ENCODE measurements around the gene FLCN.
A peak's percentile ranks its signal among the peaks of the same experiment; 100 is the strongest.
"Not testable (repeated sequence)": the region's sequence is repeated elsewhere in the genome, so short reads cannot be mapped to it uniquely, and the experiment has no call there.

FLCN gene

GRCh38 chr17:17200311-17200710, 36.7 kb downstream of the FLCN start:
- Histone ChIP-seq H3K27ac (ENCODE audit: low read depth, low read length) (no peak overlapping the region), H3K4me3 (ENCODE audit: low read depth, low read length) (no peak overlapping the region), H3K4me1 (ENCODE audit: control insufficient read depth, insufficient read depth, low read length, unreplicated experiment) (peaks cover 15% of the 10 kb centered on the region)

GRCh38 chr17:17198281-17198680, 38.7 kb downstream of the FLCN start:
- Histone ChIP-seq H3K4me3 (ENCODE audit: low read depth, low read length) (no peak overlapping the region), H3K79me2 (ENCODE audit: control insufficient read depth, insufficient read depth, low read length, unreplicated experiment) (no peaks in the 10 kb centered on the region), H3K36me3 (ENCODE audit: insufficient read depth, low read length) (peaks cover 4% of the 10 kb centered on the region; the same call in 1 of the 2 replicates), H2AFZ (ENCODE audit: low read length, unreplicated experiment) (no peak overlapping the region), H3K4me1 (ENCODE audit: control insufficient read depth, insufficient read depth, low read length, unreplicated experiment) (no peaks in the 10 kb centered on the region), H3K27ac (ENCODE audit: low read depth, low read length) (no peak overlapping the region), H3K27me3 (ENCODE audit: insufficient read depth, low read length) (no peaks in the 10 kb centered on the region)

More at GRCh38 chr17:17200311-17200710, 36.7 kb downstream of the FLCN start:
- Histone ChIP-seq H3K27me3 (ENCODE audit: insufficient read depth, low read length) (no peaks in the 10 kb centered on the region), H2AFZ (ENCODE audit: low read length, unreplicated experiment) (no peak overlapping the region), H3K36me3 (ENCODE audit: insufficient read depth, low read length) (peaks cover 4% of the 10 kb centered on the region; the same call in 1 of the 2 replicates), H3K79me2 (ENCODE audit: control insufficient read depth, insufficient read depth, low read length, unreplicated experiment) (peaks cover 9% of the 10 kb centered on the region)

- Histone ChIP-seq H2AFZ (ENCODE audit: low read length, unreplicated experiment) (no peak overlapping the region), H3K27ac (ENCODE audit: low read depth, low read length) (no peak overlapping the region), H3K79me2 (ENCODE audit: control insufficient read depth, insufficient read depth, low read length, unreplicated experiment) (no peaks in the 10 kb centered on the region), H3K27me3 (ENCODE audit: insufficient read depth, low read length) (no peaks in the 10 kb centered on the region), H3K36me3 (ENCODE audit: insufficient read depth, low read length) (no peaks in the 10 kb centered on the region), H3K4me1 (ENCODE audit: control insufficient read depth, insufficient read depth, low read length, unreplicated experiment) (peaks cover 4% of the 10 kb centered on the region), H3K4me3 (ENCODE audit: low read depth, low read length) (no peak overlapping the region)
Measured at GRCh38 chr17:17196776-17197175, 40.2 kb downstream of the FLCN start.

- not testable (repeated sequence) for H3K36me3 ChIP-seq (ENCODE audit: insufficient read depth, low read length); H3K27me3 ChIP-seq (ENCODE audit: insufficient read depth, low read length); H3K79me2 ChIP-seq (ENCODE audit: control insufficient read depth, insufficient read depth, low read length, unreplicated experiment); H2AFZ ChIP-seq (ENCODE audit: low read length, unreplicated experiment); H3K4me3 ChIP-seq (ENCODE audit: low read depth, low read length); H3K27ac ChIP-seq (ENCODE audit: low read depth, low read length)
- peaks cover 17% of the 10 kb centered on the region for H3K4me1 ChIP-seq (ENCODE audit: control insufficient read depth, insufficient read depth, low read length, unreplicated experiment)
Measured at GRCh38 chr17:17195466-17195865, 41.5 kb downstream of the FLCN start.

- Histone ChIP-seq H3K4me3 (ENCODE audit: low read depth, low read length) (no peak overlapping the region), H3K79me2 (ENCODE audit: control insufficient read depth, insufficient read depth, low read length, unreplicated experiment) (no peaks in the 10 kb centered on the region), H2AFZ (ENCODE audit: low read length, unreplicated experiment) (no peak overlapping the region), H3K4me1 (ENCODE audit: control insufficient read depth, insufficient read depth, low read length, unreplicated experiment) (peaks cover 26% of the 10 kb centered on the region), H3K36me3 (ENCODE audit: insufficient read depth, low read length) (no peaks in the 10 kb centered on the region), H3K27me3 (ENCODE audit: insufficient read depth, low read length) (no peaks in the 10 kb centered on the region), H3K27ac (ENCODE audit: low read depth, low read length) (peak overlapping the region; percentile 60; the same call in 1 of the 2 replicates)
Measured at GRCh38 chr17:17191961-17192381, 45.0 kb downstream of the FLCN start.

- Histone ChIP-seq H3K27ac (ENCODE audit: low read depth, low read length) (peak overlapping the region; percentile 60), H3K27me3 (ENCODE audit: insufficient read depth, low read length) (no peaks in the 10 kb centered on the region), H3K4me1 (ENCODE audit: control insufficient read depth, insufficient read depth, low read length, unreplicated experiment) (peaks cover 26% of the 10 kb centered on the region), H3K79me2 (ENCODE audit: control insufficient read depth, insufficient read depth, low read length, unreplicated experiment) (no peaks in the 10 kb centered on the region), H3K4me3 (ENCODE audit: low read depth, low read length) (no peak overlapping the region), H3K36me3 (ENCODE audit: insufficient read depth, low read length) (no peaks in the 10 kb centered on the region), H2AFZ (ENCODE audit: low read length, unreplicated experiment) (no peak overlapping the region)
Measured at GRCh38 chr17:17191346-17191792, 45.6 kb downstream of the FLCN start.

- Histone ChIP-seq H3K4me1 (ENCODE audit: control insufficient read depth, insufficient read depth, low read length, unreplicated experiment) (peaks cover 26% of the 10 kb centered on the region), H3K27ac (ENCODE audit: low read depth, low read length) (peak overlapping the region; percentile 55)
Measured at GRCh38 chr17:17190188-17190587, 46.8 kb downstream of the FLCN start.

GRCh38 chr17:17189559-17189958, 47.4 kb downstream of the FLCN start:
- no peaks in the 10 kb centered on the region for H3K27me3 ChIP-seq (ENCODE audit: insufficient read depth, low read length)
- no peak overlapping the region for H3K27ac ChIP-seq (ENCODE audit: low read depth, low read length)
- H3K36me3 ChIP-seq (ENCODE audit: insufficient read depth, low read length), result 0 out of 2 replicates have a peak, but pooled peaks cover under 1% of the 10 kb centered on the region
- H2AFZ ChIP-seq (ENCODE audit: low read length, unreplicated experiment), result no peak overlapping the region
- H3K4me1 ChIP-seq (ENCODE audit: control insufficient read depth, insufficient read depth, low read length, unreplicated experiment), result peaks cover 26% of the 10 kb centered on the region
- H3K79me2 ChIP-seq (ENCODE audit: control insufficient read depth, insufficient read depth, low read length, unreplicated experiment), result no peaks in the 10 kb centered on the region
- H3K4me3 ChIP-seq (ENCODE audit: low read depth, low read length), result no peak overlapping the region

More at GRCh38 chr17:17190188-17190587, 46.8 kb downstream of the FLCN start:
- Histone ChIP-seq H3K79me2 (ENCODE audit: control insufficient read depth, insufficient read depth, low read length, unreplicated experiment) (no peaks in the 10 kb centered on the region), H2AFZ (ENCODE audit: low read length, unreplicated experiment) (no peak overlapping the region), H3K4me3 (ENCODE audit: low read depth, low read length) (no peak overlapping the region), H3K36me3 (ENCODE audit: insufficient read depth, low read length) (no peaks in the 10 kb centered on the region), H3K27me3 (ENCODE audit: insufficient read depth, low read length) (no peaks in the 10 kb centered on the region)

GRCh38 chr17:17188586-17188985, 48.4 kb downstream of the FLCN start:
- peaks cover 26% of the 10 kb centered on the region for H3K4me1 ChIP-seq (ENCODE audit: control insufficient read depth, insufficient read depth, low read length, unreplicated experiment)
- no peak overlapping the region for H2AFZ ChIP-seq (ENCODE audit: low read length, unreplicated experiment)
- H3K79me2 ChIP-seq (ENCODE audit: control insufficient read depth, insufficient read depth, low read length, unreplicated experiment), result no peaks in the 10 kb centered on the region
- H3K36me3 ChIP-seq (ENCODE audit: insufficient read depth, low read length), result peaks cover 8% of the 10 kb centered on the region; the same call in 1 of the 2 replicates
- no peaks in the 10 kb centered on the region for H3K27me3 ChIP-seq (ENCODE audit: insufficient read depth, low read length)
- no peak overlapping the region for H3K4me3 ChIP-seq (ENCODE audit: low read depth, low read length)
- no peak overlapping the region for H3K27ac ChIP-seq (ENCODE audit: low read depth, low read length)

GRCh38 chr17:17186551-17187505, 50.1 kb downstream of the FLCN start:
- Histone ChIP-seq H3K36me3 (ENCODE audit: insufficient read depth, low read length) (peaks cover 16% of the 10 kb centered on the region; the same call in 1 of the 2 replicates), H3K79me2 (ENCODE audit: control insufficient read depth, insufficient read depth, low read length, unreplicated experiment) (no peaks in the 10 kb centered on the region), H3K4me1 (ENCODE audit: control insufficient read depth, insufficient read depth, low read length, unreplicated experiment) (peaks cover 23% of the 10 kb centered on the region)

GRCh38 chr17:17186051-17186450, 50.9 kb downstream of the FLCN start:
- H3K4me1 ChIP-seq (ENCODE audit: control insufficient read depth, insufficient read depth, low read length, unreplicated experiment), result peaks cover 15% of the 10 kb centered on the region
- peaks cover 22% of the 10 kb centered on the region; the same call in 1 of the 2 replicates for H3K36me3 ChIP-seq (ENCODE audit: insufficient read depth, low read length)

More at GRCh38 chr17:17186551-17187505, 50.1 kb downstream of the FLCN start:
- no peak overlapping the region for H3K4me3 ChIP-seq (ENCODE audit: low read depth, low read length)
- H2AFZ ChIP-seq (ENCODE audit: low read length, unreplicated experiment), result no peak overlapping the region
- no peak overlapping the region for H3K27ac ChIP-seq (ENCODE audit: low read depth, low read length)
- no peaks in the 10 kb centered on the region for H3K27me3 ChIP-seq (ENCODE audit: insufficient read depth, low read length)

More at GRCh38 chr17:17186051-17186450, 50.9 kb downstream of the FLCN start:
- H3K27ac ChIP-seq (ENCODE audit: low read depth, low read length), result no peak overlapping the region
- H3K27me3 ChIP-seq (ENCODE audit: insufficient read depth, low read length), result no peaks in the 10 kb centered on the region
- no peak overlapping the region for H2AFZ ChIP-seq (ENCODE audit: low read length, unreplicated experiment)
- H3K4me3 ChIP-seq (ENCODE audit: low read depth, low read length), result no peak overlapping the region
- H3K79me2 ChIP-seq (ENCODE audit: control insufficient read depth, insufficient read depth, low read length, unreplicated experiment), result no peaks in the 10 kb centered on the region

All from ACC112 (cell line).